HCT116 (cell line): ENCODE results near the gene ARHGEF40.

Source experiments
- TCF7L2 ChIP-seq: IDR thresholded peaks from 2 replicates; pipeline ENCODE4 v1.7.0; 2011; ENCODE audit warnings: borderline replicate concordance, inconsistent platforms; ENCODE audit not compliant: insufficient read depth, insufficient read length; ENCODE audit errors: extremely low read depth
- ZBTB33 ChIP-seq: IDR thresholded peaks from 2 replicates; pipeline ENCODE4 v1.6.1; 2011; ENCODE audit warnings: mild to moderate bottlenecking, low read length, moderate library complexity; ENCODE audit not compliant: insufficient replicate concordance; ENCODE audit errors: extremely low read depth
- TF ChIP-seq, protein P1 (sequence below), 3 experiments: fragments of 200-600 bp in 1 of 3; sonication (generic) in 1 of 3; IDR thresholded peaks in 2 of 3; conservative IDR thresholded peaks in 1 of 3; 2 replicates each; pipeline ENCODE4 v1.5.1; 2012 to 2017; ENCODE audit warnings: low read depth in 2 of 3, low read length in 2 of 3, antibody characterized with exemption in 1 of 3, borderline replicate concordance in 1 of 3, control low read depth in 1 of 3, mild to moderate bottlenecking in 1 of 3, mixed read lengths in 1 of 3, mixed run types in 1 of 3, moderate library complexity in 1 of 3; ENCODE audit not compliant: insufficient read depth in 1 of 3

DNA sequence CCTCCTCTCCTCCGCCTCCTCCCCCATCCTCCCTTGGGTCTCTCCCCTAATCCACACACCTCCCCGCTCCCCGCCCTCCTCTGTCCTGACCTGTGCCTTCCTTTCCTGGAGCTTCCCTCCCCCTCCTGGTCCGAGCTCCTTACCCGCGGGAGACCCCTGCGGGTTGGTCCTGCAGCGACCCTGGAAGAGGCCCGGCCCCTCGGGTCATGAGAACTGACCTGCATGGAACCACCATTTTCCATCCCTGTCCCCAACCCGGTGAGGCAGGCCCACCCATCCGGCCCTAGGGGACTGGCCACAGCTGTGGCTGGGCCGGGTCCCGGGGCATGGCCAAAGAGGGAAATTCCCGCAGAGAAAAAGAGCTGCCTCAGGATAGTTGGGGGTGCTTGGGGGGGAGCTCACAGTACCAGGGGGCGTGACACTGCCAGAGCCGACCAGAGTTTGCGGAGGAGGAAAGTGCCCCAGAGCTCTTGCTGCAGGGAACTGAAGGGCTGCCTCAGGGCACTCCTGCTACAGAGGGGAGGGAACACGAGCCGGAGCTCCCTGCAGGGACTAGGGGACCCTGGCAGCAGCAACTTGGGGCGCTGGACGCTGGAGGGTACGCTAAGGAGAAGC is 613 bp downstream of the ARHGEF40 start:
- TF ChIP-seq ZBTB33 (no peak), TCF7L2 (no peak)
- TF ChIP-seq, protein P1, sequence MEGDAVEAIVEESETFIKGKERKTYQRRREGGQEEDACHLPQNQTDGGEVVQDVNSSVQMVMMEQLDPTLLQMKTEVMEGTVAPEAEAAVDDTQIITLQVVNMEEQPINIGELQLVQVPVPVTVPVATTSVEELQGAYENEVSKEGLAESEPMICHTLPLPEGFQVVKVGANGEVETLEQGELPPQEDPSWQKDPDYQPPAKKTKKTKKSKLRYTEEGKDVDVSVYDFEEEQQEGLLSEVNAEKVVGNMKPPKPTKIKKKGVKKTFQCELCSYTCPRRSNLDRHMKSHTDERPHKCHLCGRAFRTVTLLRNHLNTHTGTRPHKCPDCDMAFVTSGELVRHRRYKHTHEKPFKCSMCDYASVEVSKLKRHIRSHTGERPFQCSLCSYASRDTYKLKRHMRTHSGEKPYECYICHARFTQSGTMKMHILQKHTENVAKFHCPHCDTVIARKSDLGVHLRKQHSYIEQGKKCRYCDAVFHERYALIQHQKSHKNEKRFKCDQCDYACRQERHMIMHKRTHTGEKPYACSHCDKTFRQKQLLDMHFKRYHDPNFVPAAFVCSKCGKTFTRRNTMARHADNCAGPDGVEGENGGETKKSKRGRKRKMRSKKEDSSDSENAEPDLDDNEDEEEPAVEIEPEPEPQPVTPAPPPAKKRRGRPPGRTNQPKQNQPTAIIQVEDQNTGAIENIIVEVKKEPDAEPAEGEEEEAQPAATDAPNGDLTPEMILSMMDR (IDR thresholded peaks at IDR 0.05 in 2 of 3, conservative IDR thresholded peaks at IDR 0.05 in 1 of 3; ENCODE audit: borderline replicate concordance in 1 of 3, insufficient read depth in 1 of 3, low read depth in 2 of 3, low read length in 2 of 3), result no peak
